COLO668 (cell line): Measurements from ENCODE around the gene FADS6.
A peak's percentile ranks its signal among the peaks of the same experiment; 100 is the strongest.

Experiments
- DNase-seq: peaks from one replicate; lab custom pipeline; 2025; ENCODE audit not compliant: unreplicated experiment; lab: John Stamatoyannopoulos, UW

The FADS6 gene

GRCh38 chr17:74833501-74834377 lies 59.7 kb downstream of the FADS6 start:
- DNase-seq, result peak; percentile 18

- DNase-seq, result peak; percentile 75
These were observed 61.0 kb downstream of the FADS6 start for GRCh38 chr17:74832421-74832820.

- peak; percentile 70 for DNase-seq
These were observed 61.8 kb downstream of the FADS6 start for GRCh38 chr17:74831444-74832146.

GRCh38 chr17:74830861-74831260 lies 62.6 kb downstream of the FADS6 start:
- DNase-seq, result no peak

GRCh38 chr17:74827800-74828199 lies 65.6 kb downstream of the FADS6 start:
- no peak for DNase-seq
